OCI-LY1 (cell line): ENCODE results near the gene NEMF.

ENCODE experiments used
- CTCF ChIP-seq: fragments of 200-600 bp; sonication (generic), shearing (Covaris generic); IDR thresholded peaks from 2 replicates; pipeline ENCODE4 v1.5.1; 2017; ENCODE audit warnings: mild to moderate bottlenecking, antibody characterized with exemption, low read length, moderate library complexity, mixed read lengths
- EZH2 ChIP-seq: fragments of 200-600 bp; sonication (generic), shearing (Covaris generic); IDR thresholded peaks from 2 replicates; pipeline ENCODE4 v1.8.0; 2017; ENCODE audit warnings: borderline replicate concordance, mixed run types, mild to moderate bottlenecking, antibody characterized with exemption, low read length, moderate library complexity, mixed read lengths

- TF ChIP-seq CTCF = peak; percentile 94
- TF ChIP-seq EZH2 = no peak
Observed at GRCh38 chr14:49865431-49865859, 12.9 kb upstream of the NEMF start.
